ENCODE results near the gene GAB1.

DNA sequence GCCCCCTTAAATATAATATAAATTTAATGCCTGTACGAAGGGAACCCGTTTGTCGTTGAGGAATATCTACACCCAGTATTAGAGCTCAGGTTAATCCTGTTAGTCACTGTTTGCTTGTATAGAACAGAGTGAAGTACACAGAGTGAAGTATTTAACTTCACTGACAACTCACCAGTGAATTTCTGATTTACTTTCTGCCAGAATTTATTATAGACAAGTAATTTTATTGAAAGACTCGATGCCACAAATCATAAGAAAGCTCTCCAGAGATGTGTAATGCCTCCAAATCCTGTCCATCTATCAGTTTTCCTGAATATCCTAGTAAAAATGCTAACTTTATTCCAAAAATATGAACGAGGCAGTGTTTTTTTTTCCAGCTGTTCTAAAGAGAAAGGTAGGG is 1.6 kb downstream of the GAB1 start:
- TF ChIP-seq POLR2AphosphoS5 (IDR thresholded peaks at IDR 0.05; ENCODE audit: borderline replicate concordance, low read depth, low read length): no peak
- no peak for TF ChIP-seq EZH2 (IDR thresholded peaks at IDR 0.05)
